Ascending aorta (tissue), 2 donors: ENCODE data around the gene NDUFS3. TPM values are rescaled to one million over a fixed set of nuclear protein-coding genes. Genes with fewer than 3 reads are reported as not detected.

Experiments used
- DNase-seq, 2 donors: peaks; one replicate each; pipeline ENCODE4 v3.0.0-alpha.2; 2019; ENCODE audit warnings: low spot score in 2 of 2
- H3K27ac ChIP-seq, 2 donors: fragments of 200-600 bp; sonication (generic); one replicate each; pipeline ENCODE4 v1.5.1; 2016 to 2017; ENCODE audit warnings: mild to moderate bottlenecking in 1 of 2
- H3K27me3 ChIP-seq: fragments of 200-600 bp; sonication (generic); one replicate; pipeline ENCODE4 v1.5.1; 2017
- H3K36me3 ChIP-seq, 2 donors: fragments of 200-600 bp; sonication (generic); one replicate each; pipeline ENCODE4 v1.5.1; 2016
- H3K4me1 ChIP-seq, 2 donors: fragments of 200-600 bp; sonication (generic); one replicate each; pipeline ENCODE4 v1.5.1; 2016 to 2017; ENCODE audit warnings: mild to moderate bottlenecking in 1 of 2
- H3K4me3 ChIP-seq, 2 donors: fragments of 200-600 bp; sonication (generic); one replicate each; pipeline ENCODE4 v1.5.1; 2016 to 2017; ENCODE audit warnings: mild to moderate bottlenecking in 1 of 2
- H3K9me3 ChIP-seq, 2 donors: fragments of 200-600 bp; sonication (generic); one replicate each; pipeline ENCODE4 v1.5.1; 2016
- intact Hi-C: fragments of 100-400 bp; cut with DNase I; formaldehyde crosslinking; loops from one replicate; pipeline ENCODE4 v1.15.1; 2023
- total RNA-seq: library from RNA; depleted of rRNA; stranded (reverse); fragments of >200 nt; gene quantifications from one replicate; pipeline ENCODE4 v1.1.0, GENCODE V29; 2016
- TF ChIP-seq, protein P1 (sequence below), 3 experiments: fragments of 200-600 bp in 2 of 3; fragments of 450-650 bp in 1 of 3; sonication (generic) in 2 of 3; IDR thresholded peaks; one replicate each; pipeline ENCODE4 v1.5.1; 2016 to 2019; ENCODE audit warnings: antibody characterized with exemption in 3 of 3, mild to moderate bottlenecking in 1 of 3, moderate library complexity in 1 of 3

The NDUFS3 gene
- total RNA-seq, 1 donor from 2014 or later: 19.9 TPM

DNA sequence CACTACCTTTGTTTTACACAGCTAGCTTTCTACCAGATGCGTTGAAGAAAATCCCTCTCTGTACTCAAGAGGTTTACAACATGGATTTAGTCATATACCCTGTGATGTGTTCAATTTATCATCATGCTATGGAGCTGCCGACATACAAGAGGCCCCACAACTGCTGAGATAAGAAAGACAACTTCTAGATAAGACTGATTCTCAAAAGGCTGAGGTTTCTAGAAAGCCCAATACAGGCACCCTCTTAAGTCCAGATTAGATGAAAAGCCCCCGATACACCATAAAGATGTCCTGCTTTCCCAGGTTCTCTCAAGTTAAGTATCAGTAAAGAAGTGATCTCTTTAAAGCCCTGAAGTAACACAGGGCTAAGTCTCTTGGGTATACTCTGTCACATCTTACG is 49.2 kb downstream of the NDUFS3 start:
- Histone ChIP-seq H3K27ac (no peak overlapping the region), H3K4me1 (no peaks in the 10 kb centered on the region), H3K4me3 (no peak overlapping the region), H3K36me3 (peaks cover 73 to 86% of the 10 kb centered on the region in 2 donors), H3K27me3 (no peaks in the 10 kb centered on the region), H3K9me3 (no peaks in the 10 kb centered on the region)
- TF ChIP-seq, protein P1, sequence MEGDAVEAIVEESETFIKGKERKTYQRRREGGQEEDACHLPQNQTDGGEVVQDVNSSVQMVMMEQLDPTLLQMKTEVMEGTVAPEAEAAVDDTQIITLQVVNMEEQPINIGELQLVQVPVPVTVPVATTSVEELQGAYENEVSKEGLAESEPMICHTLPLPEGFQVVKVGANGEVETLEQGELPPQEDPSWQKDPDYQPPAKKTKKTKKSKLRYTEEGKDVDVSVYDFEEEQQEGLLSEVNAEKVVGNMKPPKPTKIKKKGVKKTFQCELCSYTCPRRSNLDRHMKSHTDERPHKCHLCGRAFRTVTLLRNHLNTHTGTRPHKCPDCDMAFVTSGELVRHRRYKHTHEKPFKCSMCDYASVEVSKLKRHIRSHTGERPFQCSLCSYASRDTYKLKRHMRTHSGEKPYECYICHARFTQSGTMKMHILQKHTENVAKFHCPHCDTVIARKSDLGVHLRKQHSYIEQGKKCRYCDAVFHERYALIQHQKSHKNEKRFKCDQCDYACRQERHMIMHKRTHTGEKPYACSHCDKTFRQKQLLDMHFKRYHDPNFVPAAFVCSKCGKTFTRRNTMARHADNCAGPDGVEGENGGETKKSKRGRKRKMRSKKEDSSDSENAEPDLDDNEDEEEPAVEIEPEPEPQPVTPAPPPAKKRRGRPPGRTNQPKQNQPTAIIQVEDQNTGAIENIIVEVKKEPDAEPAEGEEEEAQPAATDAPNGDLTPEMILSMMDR (IDR thresholded peaks at IDR 0.05): no peak
- intact Hi-C loops: no loop called here
- no peak for DNase-seq

DNA sequence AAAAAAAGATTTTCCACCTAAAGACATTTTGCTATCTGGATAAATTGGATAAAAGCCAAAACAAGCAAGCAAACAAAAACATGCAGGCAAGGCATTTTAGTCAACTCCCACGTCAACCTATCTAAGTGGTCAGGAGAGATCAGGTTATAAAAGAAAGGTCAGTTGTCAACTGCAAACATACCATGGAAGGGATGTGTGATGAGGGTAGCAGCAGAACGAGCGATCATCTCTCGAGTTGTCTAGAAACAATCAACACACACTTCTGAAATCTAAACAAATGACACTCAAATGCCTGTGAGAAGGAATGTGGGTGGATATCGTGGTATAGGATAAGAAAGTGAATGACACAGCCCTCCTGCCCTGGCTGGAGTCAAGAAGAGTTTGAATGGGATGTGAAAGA is 52.6 kb downstream of the NDUFS3 start:
- H3K4me1 ChIP-seq: no peaks in the 10 kb centered on the region
- H3K36me3 ChIP-seq: peaks cover 65 to 83% of the 10 kb centered on the region in 2 donors
- H3K4me3 ChIP-seq: no peak overlapping the region
- no peaks in the 10 kb centered on the region for H3K27me3 ChIP-seq
- no peaks in the 10 kb centered on the region for H3K9me3 ChIP-seq
- H3K27ac ChIP-seq: no peak overlapping the region
- intact Hi-C loops: no loop called here
- TF ChIP-seq, protein P1 (IDR thresholded peaks at IDR 0.05): no peak
- no peak for DNase-seq

Other genes with a start within 250 kb of the NDUFS3 start
- not detected for gene MYBPC3, start 226.4 kb upstream of the NDUFS3 start, total RNA-seq
- gene SPI1, start 200.5 kb upstream of the NDUFS3 start, total RNA-seq: 98.2 TPM
- 246 TPM for gene SLC39A13, start 170.5 kb upstream of the NDUFS3 start, total RNA-seq
- 34.8 TPM for gene PSMC3, start 152.6 kb upstream of the NDUFS3 start, total RNA-seq
- not detected for gene RAPSN, start 129.9 kb upstream of the NDUFS3 start, total RNA-seq
- gene CELF1, start 25.9 kb upstream of the NDUFS3 start, total RNA-seq: 68.9 TPM
- 215 TPM for gene PTPMT1, start 13.5 kb upstream of the NDUFS3 start, total RNA-seq
- gene KBTBD4, start 104 bp upstream of the NDUFS3 start, total RNA-seq: 14.8 TPM
- not detected for gene FAM180B, start 7.6 kb downstream of the NDUFS3 start, total RNA-seq
- not detected for gene C1QTNF4, start 15.3 kb downstream of the NDUFS3 start, total RNA-seq
- gene MTCH2, start 63.5 kb downstream of the NDUFS3 start, total RNA-seq: 55.9 TPM
- not detected for gene AGBL2, start 136.3 kb downstream of the NDUFS3 start, total RNA-seq
- gene FNBP4, start 188.3 kb downstream of the NDUFS3 start, total RNA-seq: 61.4 TPM